ENCODE data around the gene GABRB2. TPM values are rescaled to one million over a fixed set of nuclear protein-coding genes. Genes with fewer than 3 reads are reported as not detected.

GABRB2 gene
- total RNA-seq, 1 experiment from 2014 or later = not detected

DNA sequence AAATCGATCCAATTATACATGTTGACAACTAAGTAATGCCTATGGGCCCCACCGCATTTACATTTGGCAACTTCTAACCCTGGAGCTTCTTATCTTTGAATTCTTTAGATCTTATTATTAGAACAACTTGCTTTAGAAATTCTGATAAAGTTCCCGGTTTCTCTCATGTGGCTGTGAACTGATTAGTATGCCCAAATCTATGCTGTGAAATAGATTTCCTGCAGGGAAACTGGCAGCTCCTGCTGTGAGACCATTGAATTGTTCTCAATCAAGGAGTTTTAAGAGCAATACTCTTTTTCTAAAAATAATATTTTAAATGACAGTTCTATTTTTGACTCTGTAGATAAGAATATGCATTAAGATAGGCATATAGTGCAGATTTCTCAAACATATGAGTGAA is 177.5 kb downstream of the GABRB2 start:
- ATAC-seq (no peak), DNase-seq (ENCODE audit: low read depth, low spot score) (no peak)
- H3K27ac ChIP-seq (ENCODE audit: low read depth, low read length) = no peak overlapping the region
- peaks cover 0 to 4% of the 10 kb centered on the region in 2 experiments; a peak in 2 of 4 replicates for H3K9me3 ChIP-seq (ENCODE audit: control insufficient read depth in 1 of 2, insufficient read depth in 1 of 2, low read depth in 1 of 2, low read length in 2 of 2)
- ChIA-PET POLR2A (no interaction called here), CTCF (no interaction called here), RAD21 (ENCODE audit: low non-redundant PET in 1 of 2, low total read pairs in 2 of 2, uncharacterized antibody in 2 of 2, unreplicated experiment in 2 of 2) (no interaction called here)
- H3K27me3 ChIP-seq (ENCODE audit: insufficient read depth, low read length) = no peaks in the 10 kb centered on the region
- no peaks in the 10 kb centered on the region for H3K36me3 ChIP-seq (ENCODE audit: control insufficient read depth in 1 of 2, insufficient read depth in 2 of 2, low read length in 2 of 2)
- intact Hi-C loops (cut with micrococcal nuclease) = no loop called here
- no peaks in the 10 kb centered on the region for H3K9me2 ChIP-seq (ENCODE audit: insufficient read depth)
- no TSS peak for BruUV-seq (replicated peaks)
- H3K4me3 ChIP-seq (replicated peaks in 1 of 2; ENCODE audit: low read depth in 1 of 2, low read length in 2 of 2) = no peak overlapping the region
- H3K79me2 ChIP-seq (ENCODE audit: insufficient read depth, low read length) = no peaks in the 10 kb centered on the region
- H2AFZ ChIP-seq (ENCODE audit: low read depth, low read length, poor library complexity, severe bottlenecking) = no peak overlapping the region
- no peak overlapping the region for H3K4me2 ChIP-seq (ENCODE audit: low read length)
- no peak for TF ChIP-seq ELF1 (IDR thresholded peaks at IDR 0.05; ENCODE audit: borderline replicate concordance, low read depth)
- no peak for TF ChIP-seq CEBPB (IDR thresholded peaks at IDR 0.05; ENCODE audit: low read depth)
- TF ChIP-seq MAX (IDR thresholded peaks at IDR 0.05) = no peak
- TF ChIP-seq SRF (IDR thresholded peaks at IDR 0.05; ENCODE audit: low read depth) = no peak
- TF ChIP-seq SP1 (IDR thresholded peaks at IDR 0.05; ENCODE audit: low read depth) = no peak
- TF ChIP-seq POLR2AphosphoS5 (IDR thresholded peaks at IDR 0.05; ENCODE audit: low read depth, low read length) = no peak
- no peak overlapping the region for H3K9ac ChIP-seq (ENCODE audit: low read length)
- no peaks in the 10 kb centered on the region for H3K4me1 ChIP-seq (ENCODE audit: control insufficient read depth in 1 of 2, insufficient read depth in 2 of 2, low read length in 2 of 2)
- H4K20me1 ChIP-seq (ENCODE audit: insufficient read depth) = no peaks in the 10 kb centered on the region

- RAD21 ChIA-PET (ENCODE audit: low non-redundant PET in 1 of 2, low total read pairs in 2 of 2, uncharacterized antibody in 2 of 2, unreplicated experiment in 2 of 2) = no interaction called here
- H3K4me1 ChIP-seq (ENCODE audit: control insufficient read depth in 1 of 2, insufficient read depth in 2 of 2, low read length in 2 of 2) = no peaks in the 10 kb centered on the region
- H2AFZ ChIP-seq (ENCODE audit: low read depth, low read length, poor library complexity, severe bottlenecking) = no peak overlapping the region
- H3K27me3 ChIP-seq (ENCODE audit: insufficient read depth, low read length) = no peaks in the 10 kb centered on the region
- DNase-seq (ENCODE audit: low read depth, low spot score) = no peak
- intact Hi-C loops (cut with micrococcal nuclease) = no loop called here
- H4K20me1 ChIP-seq (ENCODE audit: insufficient read depth) = no peaks in the 10 kb centered on the region
- no TSS peak for BruUV-seq (replicated peaks)
- TF ChIP-seq EZH2 (IDR thresholded peaks at IDR 0.05) = no peak
- no peak for TF ChIP-seq ZFX (IDR thresholded peaks at IDR 0.05)
- no peak for TF ChIP-seq ATF3 (IDR thresholded peaks at IDR 0.05)
- TF ChIP-seq MAX (IDR thresholded peaks at IDR 0.05) = no peak
- TF ChIP-seq JUND (IDR thresholded peaks at IDR 0.05) = no peak
- no peak for TF ChIP-seq CEBPB (IDR thresholded peaks at IDR 0.05; ENCODE audit: low read depth)
- TF ChIP-seq TCF7L2 (IDR thresholded peaks at IDR 0.05; ENCODE audit: borderline replicate concordance, extremely low read depth, insufficient read depth, insufficient read length) = no peak
- TF ChIP-seq SRF (IDR thresholded peaks at IDR 0.05; ENCODE audit: low read depth) = no peak
- no peak for TF ChIP-seq SP1 (IDR thresholded peaks at IDR 0.05; ENCODE audit: low read depth)
- no peak for TF ChIP-seq POLR2A (IDR thresholded peaks at IDR 0.05; ENCODE audit: borderline replicate concordance, extremely low read depth, insufficient read depth, insufficient read length)
- no peak for TF ChIP-seq YY1 (IDR thresholded peaks at IDR 0.05; ENCODE audit: extremely low read depth, insufficient replicate concordance, low read depth, low read length)
- no peak for TF ChIP-seq EZH2phosphoT487 (IDR thresholded peaks at IDR 0.05; ENCODE audit: borderline replicate concordance)
- no peak overlapping the region for H3K4me2 ChIP-seq (ENCODE audit: low read length)
- H3K79me2 ChIP-seq (ENCODE audit: insufficient read depth, low read length) = no peaks in the 10 kb centered on the region
- H3K27ac ChIP-seq (ENCODE audit: low read depth, low read length) = no peak overlapping the region
- H3K36me3 ChIP-seq (ENCODE audit: control insufficient read depth in 1 of 2, insufficient read depth in 2 of 2, low read length in 2 of 2) = no peaks in the 10 kb centered on the region
- no peak for ATAC-seq
- H3K9me3 ChIP-seq (ENCODE audit: control insufficient read depth in 1 of 2, insufficient read depth in 1 of 2, low read depth in 1 of 2, low read length in 2 of 2) = peaks cover 0 to 18% of the 10 kb centered on the region in 2 experiments; a peak in 2 of 4 replicates
- POLR2A ChIA-PET = no interaction called here
- H3K9me2 ChIP-seq (ENCODE audit: insufficient read depth) = no peaks in the 10 kb centered on the region
- H3K4me3 ChIP-seq (replicated peaks in 1 of 2; ENCODE audit: low read depth in 1 of 2, low read length in 2 of 2) = no peak overlapping the region
- CTCF ChIA-PET = no interaction called here
- no peak overlapping the region for H3K9ac ChIP-seq (ENCODE audit: low read length)
Measured at GRCh38 chr5:161358446-161358845, 188.1 kb downstream of the GABRB2 start.
